A673 (cell line): ENCODE measurements around the gene GIT2.

Source experiments
- EZH2 ChIP-seq: fragments of 200-600 bp; sonication (generic); IDR thresholded peaks from 2 replicates; pipeline ENCODE4 v1.6.1; 2017; ENCODE audit warnings: borderline replicate concordance, low read depth, mild to moderate bottlenecking, mixed read lengths, antibody characterized with exemption, low read length; ENCODE audit not compliant: poor library complexity, severe bottlenecking
- TF ChIP-seq, protein P1 (sequence below): fragments of 300-800, 200-600 bp; sonication (generic); conservative IDR thresholded peaks from 2 replicates; pipeline ENCODE4 v1.5.1; 2017; ENCODE audit warnings: low read depth, mild to moderate bottlenecking, antibody characterized with exemption, low read length, moderate library complexity, mixed read lengths

- TF ChIP-seq EZH2 = no peak
- TF ChIP-seq, protein P1, sequence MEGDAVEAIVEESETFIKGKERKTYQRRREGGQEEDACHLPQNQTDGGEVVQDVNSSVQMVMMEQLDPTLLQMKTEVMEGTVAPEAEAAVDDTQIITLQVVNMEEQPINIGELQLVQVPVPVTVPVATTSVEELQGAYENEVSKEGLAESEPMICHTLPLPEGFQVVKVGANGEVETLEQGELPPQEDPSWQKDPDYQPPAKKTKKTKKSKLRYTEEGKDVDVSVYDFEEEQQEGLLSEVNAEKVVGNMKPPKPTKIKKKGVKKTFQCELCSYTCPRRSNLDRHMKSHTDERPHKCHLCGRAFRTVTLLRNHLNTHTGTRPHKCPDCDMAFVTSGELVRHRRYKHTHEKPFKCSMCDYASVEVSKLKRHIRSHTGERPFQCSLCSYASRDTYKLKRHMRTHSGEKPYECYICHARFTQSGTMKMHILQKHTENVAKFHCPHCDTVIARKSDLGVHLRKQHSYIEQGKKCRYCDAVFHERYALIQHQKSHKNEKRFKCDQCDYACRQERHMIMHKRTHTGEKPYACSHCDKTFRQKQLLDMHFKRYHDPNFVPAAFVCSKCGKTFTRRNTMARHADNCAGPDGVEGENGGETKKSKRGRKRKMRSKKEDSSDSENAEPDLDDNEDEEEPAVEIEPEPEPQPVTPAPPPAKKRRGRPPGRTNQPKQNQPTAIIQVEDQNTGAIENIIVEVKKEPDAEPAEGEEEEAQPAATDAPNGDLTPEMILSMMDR = no peak
Measured at GRCh38 chr12:110015132-110015531, 19.0 kb upstream of the GIT2 start.
